ENCODE measurements around the gene TENM3. TPM values are rescaled to one million over a fixed set of nuclear protein-coding genes. Genes with fewer than 3 reads are reported as not detected.

Gene TENM3
- total and polyA plus RNA-seq, 2 of the 8 experiments (the other 6 are each of a cell fraction or from before 2014, with no cell fraction given) = 36.9 to 69.3 TPM

DNA sequence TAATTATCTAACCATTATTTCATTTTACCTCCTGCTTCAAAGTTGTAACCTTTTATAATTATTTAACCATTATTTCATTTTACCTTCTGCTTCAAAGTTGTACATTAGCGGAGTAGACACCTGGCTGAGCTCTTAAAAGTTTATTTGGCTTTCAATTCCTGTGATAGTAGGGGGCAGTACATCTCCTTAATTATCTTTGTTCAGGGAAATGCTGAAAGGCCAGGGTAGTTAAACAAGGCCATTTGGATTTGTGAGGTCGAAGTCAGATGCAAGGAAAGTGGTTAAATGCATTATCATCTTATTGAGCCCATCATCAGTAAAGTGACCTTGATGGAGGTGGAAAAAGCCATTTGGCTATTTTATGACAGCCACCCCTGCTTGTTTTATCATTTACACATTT lies 210.6 kb downstream of the TENM3 start (continued):
- TF ChIP-seq, protein P1, sequence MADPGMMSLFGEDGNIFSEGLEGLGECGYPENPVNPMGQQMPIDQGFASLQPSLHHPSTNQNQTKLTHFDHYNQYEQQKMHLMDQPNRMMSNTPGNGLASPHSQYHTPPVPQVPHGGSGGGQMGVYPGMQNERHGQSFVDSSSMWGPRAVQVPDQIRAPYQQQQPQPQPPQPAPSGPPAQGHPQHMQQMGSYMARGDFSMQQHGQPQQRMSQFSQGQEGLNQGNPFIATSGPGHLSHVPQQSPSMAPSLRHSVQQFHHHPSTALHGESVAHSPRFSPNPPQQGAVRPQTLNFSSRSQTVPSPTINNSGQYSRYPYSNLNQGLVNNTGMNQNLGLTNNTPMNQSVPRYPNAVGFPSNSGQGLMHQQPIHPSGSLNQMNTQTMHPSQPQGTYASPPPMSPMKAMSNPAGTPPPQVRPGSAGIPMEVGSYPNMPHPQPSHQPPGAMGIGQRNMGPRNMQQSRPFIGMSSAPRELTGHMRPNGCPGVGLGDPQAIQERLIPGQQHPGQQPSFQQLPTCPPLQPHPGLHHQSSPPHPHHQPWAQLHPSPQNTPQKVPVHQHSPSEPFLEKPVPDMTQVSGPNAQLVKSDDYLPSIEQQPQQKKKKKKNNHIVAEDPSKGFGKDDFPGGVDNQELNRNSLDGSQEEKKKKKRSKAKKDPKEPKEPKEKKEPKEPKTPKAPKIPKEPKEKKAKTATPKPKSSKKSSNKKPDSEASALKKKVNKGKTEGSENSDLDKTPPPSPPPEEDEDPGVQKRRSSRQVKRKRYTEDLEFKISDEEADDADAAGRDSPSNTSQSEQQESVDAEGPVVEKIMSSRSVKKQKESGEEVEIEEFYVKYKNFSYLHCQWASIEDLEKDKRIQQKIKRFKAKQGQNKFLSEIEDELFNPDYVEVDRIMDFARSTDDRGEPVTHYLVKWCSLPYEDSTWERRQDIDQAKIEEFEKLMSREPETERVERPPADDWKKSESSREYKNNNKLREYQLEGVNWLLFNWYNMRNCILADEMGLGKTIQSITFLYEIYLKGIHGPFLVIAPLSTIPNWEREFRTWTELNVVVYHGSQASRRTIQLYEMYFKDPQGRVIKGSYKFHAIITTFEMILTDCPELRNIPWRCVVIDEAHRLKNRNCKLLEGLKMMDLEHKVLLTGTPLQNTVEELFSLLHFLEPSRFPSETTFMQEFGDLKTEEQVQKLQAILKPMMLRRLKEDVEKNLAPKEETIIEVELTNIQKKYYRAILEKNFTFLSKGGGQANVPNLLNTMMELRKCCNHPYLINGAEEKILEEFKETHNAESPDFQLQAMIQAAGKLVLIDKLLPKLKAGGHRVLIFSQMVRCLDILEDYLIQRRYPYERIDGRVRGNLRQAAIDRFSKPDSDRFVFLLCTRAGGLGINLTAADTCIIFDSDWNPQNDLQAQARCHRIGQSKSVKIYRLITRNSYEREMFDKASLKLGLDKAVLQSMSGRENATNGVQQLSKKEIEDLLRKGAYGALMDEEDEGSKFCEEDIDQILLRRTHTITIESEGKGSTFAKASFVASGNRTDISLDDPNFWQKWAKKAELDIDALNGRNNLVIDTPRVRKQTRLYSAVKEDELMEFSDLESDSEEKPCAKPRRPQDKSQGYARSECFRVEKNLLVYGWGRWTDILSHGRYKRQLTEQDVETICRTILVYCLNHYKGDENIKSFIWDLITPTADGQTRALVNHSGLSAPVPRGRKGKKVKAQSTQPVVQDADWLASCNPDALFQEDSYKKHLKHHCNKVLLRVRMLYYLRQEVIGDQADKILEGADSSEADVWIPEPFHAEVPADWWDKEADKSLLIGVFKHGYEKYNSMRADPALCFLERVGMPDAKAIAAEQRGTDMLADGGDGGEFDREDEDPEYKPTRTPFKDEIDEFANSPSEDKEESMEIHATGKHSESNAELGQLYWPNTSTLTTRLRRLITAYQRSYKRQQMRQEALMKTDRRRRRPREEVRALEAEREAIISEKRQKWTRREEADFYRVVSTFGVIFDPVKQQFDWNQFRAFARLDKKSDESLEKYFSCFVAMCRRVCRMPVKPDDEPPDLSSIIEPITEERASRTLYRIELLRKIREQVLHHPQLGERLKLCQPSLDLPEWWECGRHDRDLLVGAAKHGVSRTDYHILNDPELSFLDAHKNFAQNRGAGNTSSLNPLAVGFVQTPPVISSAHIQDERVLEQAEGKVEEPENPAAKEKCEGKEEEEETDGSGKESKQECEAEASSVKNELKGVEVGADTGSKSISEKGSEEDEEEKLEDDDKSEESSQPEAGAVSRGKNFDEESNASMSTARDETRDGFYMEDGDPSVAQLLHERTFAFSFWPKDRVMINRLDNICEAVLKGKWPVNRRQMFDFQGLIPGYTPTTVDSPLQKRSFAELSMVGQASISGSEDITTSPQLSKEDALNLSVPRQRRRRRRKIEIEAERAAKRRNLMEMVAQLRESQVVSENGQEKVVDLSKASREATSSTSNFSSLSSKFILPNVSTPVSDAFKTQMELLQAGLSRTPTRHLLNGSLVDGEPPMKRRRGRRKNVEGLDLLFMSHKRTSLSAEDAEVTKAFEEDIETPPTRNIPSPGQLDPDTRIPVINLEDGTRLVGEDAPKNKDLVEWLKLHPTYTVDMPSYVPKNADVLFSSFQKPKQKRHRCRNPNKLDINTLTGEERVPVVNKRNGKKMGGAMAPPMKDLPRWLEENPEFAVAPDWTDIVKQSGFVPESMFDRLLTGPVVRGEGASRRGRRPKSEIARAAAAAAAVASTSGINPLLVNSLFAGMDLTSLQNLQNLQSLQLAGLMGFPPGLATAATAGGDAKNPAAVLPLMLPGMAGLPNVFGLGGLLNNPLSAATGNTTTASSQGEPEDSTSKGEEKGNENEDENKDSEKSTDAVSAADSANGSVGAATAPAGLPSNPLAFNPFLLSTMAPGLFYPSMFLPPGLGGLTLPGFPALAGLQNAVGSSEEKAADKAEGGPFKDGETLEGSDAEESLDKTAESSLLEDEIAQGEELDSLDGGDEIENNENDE (IDR thresholded peaks at IDR 0.05; ENCODE audit: insufficient replicate concordance, low read length) = no peak
- no peak for TF ChIP-seq CHD2 (IDR thresholded peaks at IDR 0.05; ENCODE audit: low read length)
- no peak for TF ChIP-seq ASH2L (IDR thresholded peaks at IDR 0.05; ENCODE audit: low read length)
- TF ChIP-seq TAF7 (optimal IDR thresholded peaks at IDR 0.05; ENCODE audit: borderline replicate concordance, low read depth, low read length) = no peak
- no peak for TF ChIP-seq SRF (IDR thresholded peaks at IDR 0.05; ENCODE audit: low read depth, low read length)
- no peak for TF ChIP-seq BACH1 (IDR thresholded peaks at IDR 0.05; ENCODE audit: low read length)
- no peak for TF ChIP-seq RFX5 (IDR thresholded peaks at IDR 0.05; ENCODE audit: borderline replicate concordance, low read depth, low read length)
- TF ChIP-seq PHF8 (conservative IDR thresholded peaks at IDR 0.05; ENCODE audit: low read depth, low read length) = no peak
- TF ChIP-seq FOSL1 (IDR thresholded peaks at IDR 0.05; ENCODE audit: insufficient read depth, low read depth, low read length) = no peak
- no peak for TF ChIP-seq RBBP5 (IDR thresholded peaks at IDR 0.05; ENCODE audit: borderline replicate concordance, low read depth, low read length)
- TF ChIP-seq GTF2F1 (IDR thresholded peaks at IDR 0.05; ENCODE audit: borderline replicate concordance, low read depth, low read length) = no peak
- TF ChIP-seq EP300 (IDR thresholded peaks at IDR 0.05; ENCODE audit: borderline replicate concordance in 1 of 2, low read depth in 2 of 2, low read length in 2 of 2) = no peak
